DMS53 treated with DMSO at 0.1 percent for 48 hours (cell line): ENCODE results near the gene TRMT2A.
A peak's percentile ranks its signal among the peaks of the same experiment; 100 is the strongest.
"Not testable (repeated sequence)": the region's sequence is repeated elsewhere in the genome, so short reads cannot be mapped to it uniquely, and the experiment has no call there.

Source experiments
- DNase-seq: peaks from one replicate; lab custom pipeline; 2025; ENCODE audit not compliant: unreplicated experiment; lab: John Stamatoyannopoulos, UW

Gene TRMT2A

GRCh38 chr22:20089226-20089976, 27.6 kb downstream of the TRMT2A start:
- DNase-seq: no peak

GRCh38 chr22:20088263-20088648, 28.8 kb downstream of the TRMT2A start:
- DNase-seq: no peak

GRCh38 chr22:20087319-20088262, 29.4 kb downstream of the TRMT2A start:
- no peak for DNase-seq

GRCh38 chr22:20086763-20087162, 30.3 kb downstream of the TRMT2A start:
- DNase-seq: no peak

GRCh38 chr22:20086101-20086599, 30.9 kb downstream of the TRMT2A start:
- no peak for DNase-seq

- no peak for DNase-seq
Measured at GRCh38 chr22:20085651-20086050, 31.4 kb downstream of the TRMT2A start.

- DNase-seq: no peak
Measured at GRCh38 chr22:20084547-20085413, 32.2 kb downstream of the TRMT2A start.

GRCh38 chr22:20083891-20084546, 33.0 kb downstream of the TRMT2A start:
- no peak for DNase-seq

GRCh38 chr22:20083157-20083890, 33.7 kb downstream of the TRMT2A start:
- no peak for DNase-seq

- DNase-seq: peak; percentile 0
Measured at GRCh38 chr22:20080776-20081654, 36.0 kb downstream of the TRMT2A start.

GRCh38 chr22:20080445-20080775, 36.6 kb downstream of the TRMT2A start:
- DNase-seq: no peak

GRCh38 chr22:20079745-20080444, 37.1 kb downstream of the TRMT2A start, which contains the start of gene DGCR8:
Gene DGCR8 (plus strand): TSS chr22:20080241. CDS start chr22:20085964, 5,723 bp downstream.
- DNase-seq: peak; percentile 55

- DNase-seq: no peak
Measured at GRCh38 chr22:20076627-20077172, 40.3 kb downstream of the TRMT2A start.

GRCh38 chr22:20071524-20071972, 45.5 kb downstream of the TRMT2A start:
- no peak for DNase-seq

- no peak for DNase-seq
Measured at GRCh38 chr22:20069331-20070042, 47.5 kb downstream of the TRMT2A start.

- no peak for DNase-seq
Measured at GRCh38 chr22:20068640-20069039, 48.4 kb downstream of the TRMT2A start.

GRCh38 chr22:20067384-20067682, 49.7 kb downstream of the TRMT2A start:
- not testable (repeated sequence) for DNase-seq
